GM12878 (cell line): ENCODE data around the gene RIOX2. TPM values are rescaled to one million over a fixed set of nuclear protein-coding genes. Genes with fewer than 3 reads are reported as not detected.
A peak's percentile ranks its signal among the peaks of the same experiment; 100 is the strongest.

Source experiments
- ATAC-seq: fragments of 200-7000 bp; cut with Tn5 transposase; 3 replicates; pipeline ENCODE4 v1.9.1; 2020; ENCODE audit warnings: mild to moderate bottlenecking, moderate library complexity
- BruUV-seq: library from RNA; stranded (reverse); fragments of 400-500 nt; replicated peaks from 2 replicates; lab custom pipeline; 2021; lab: Mats Ljungman, UMichigan
- CTCF ChIA-PET: fragments of 300-600 bp; sonication (Branson Sonifier 250); formaldehyde crosslinking; extraction: SDS; loops from one replicate; lab custom pipeline; 2021; ENCODE audit warnings: inconsistent platforms; lab: Yijun Ruan, JAX
- POLR2A ChIA-PET: fragments of 350-600 bp; formaldehyde crosslinking; extraction: SDS; loops from one replicate; lab custom pipeline; 2021; ENCODE audit warnings: inconsistent platforms; lab: Charles Lee
- RAD21 ChIA-PET: fragments of 300-600 bp; sonication (Branson Sonifier 250); formaldehyde crosslinking; loops from one replicate; lab custom pipeline; 2023; ENCODE audit warnings: antibody characterized with exemption; ENCODE audit not compliant: unreplicated experiment; lab: Charles Lee
- SMC1A ChIA-PET: fragments of 300-600 bp; sonication (Branson Sonifier 250); formaldehyde crosslinking; loops from one replicate; lab custom pipeline; 2023; ENCODE audit not compliant: unreplicated experiment, uncharacterized antibody; lab: Charles Lee
- DNase-seq: peaks from one replicate; pipeline ENCODE4 v3.0.0-alpha.2; 2011; ENCODE audit warnings: low read depth, low spot score
- FAIRE-seq: peaks from 3 replicates; lab custom pipeline; 2011; peaks lifted over from hg19 to GRCh38; lab: Jason Lieb, UNC
- H2AFZ ChIP-seq: 2 replicates; pipeline ENCODE4 v1.6.0; 2011; ENCODE audit warnings: low read depth, low read length, control low read depth; ENCODE audit not compliant: control insufficient read depth
- H3K27ac ChIP-seq: 2 replicates; pipeline ENCODE4 v1.5.1; 2011; ENCODE audit warnings: control low read depth; ENCODE audit not compliant: control insufficient read depth, insufficient read depth
- H3K27me3 ChIP-seq, 2 experiments: replicated peaks in 1 of 2; 2 replicates each; pipeline versions ENCODE4 v1.6.0 to v1.6.1; 2011; ENCODE audit warnings: low read length in 1 of 2; ENCODE audit not compliant: control insufficient read depth in 2 of 2, insufficient read depth in 2 of 2
- H3K36me3 ChIP-seq, 2 experiments: 2 replicates each; pipeline ENCODE4 v1.5.1; 2011; ENCODE audit warnings: low read length in 1 of 2; ENCODE audit not compliant: control insufficient read depth in 2 of 2, insufficient read depth in 2 of 2
- H3K4me1 ChIP-seq: 2 replicates; pipeline ENCODE4 v1.6.1; 2011; ENCODE audit warnings: mild to moderate bottlenecking, low read length, moderate library complexity, mixed read lengths; ENCODE audit not compliant: control insufficient read depth, insufficient read depth
- H3K4me2 ChIP-seq: 2 replicates; pipeline ENCODE4 v1.6.0; 2011; ENCODE audit warnings: control low read depth; ENCODE audit not compliant: control insufficient read depth, insufficient read depth
- H3K4me3 ChIP-seq: fragments of 200-600 bp; sonication (generic); 2 replicates; pipeline ENCODE4 v1.5.1; 2016
- H3K79me2 ChIP-seq: 2 replicates; pipeline ENCODE4 v1.6.0; 2011; ENCODE audit warnings: low read length; ENCODE audit not compliant: control insufficient read depth, insufficient read depth
- H3K9ac ChIP-seq: 2 replicates; pipeline ENCODE4 v1.8.0; 2011; ENCODE audit warnings: low read length, control low read depth, mixed read lengths; ENCODE audit not compliant: control insufficient read depth, insufficient read depth
- H3K9me3 ChIP-seq: replicated peaks from 3 replicates; pipeline ENCODE4 v1.5.1; 2011; ENCODE audit warnings: mild to moderate bottlenecking, low read length; ENCODE audit not compliant: control insufficient read depth, insufficient read depth
- H4K20me1 ChIP-seq: 2 replicates; pipeline ENCODE4 v1.6.0; 2011; ENCODE audit not compliant: control insufficient read depth, insufficient read depth
- EED ChIP-seq: sonication (generic); IDR thresholded peaks from 2 replicates; pipeline ENCODE4 v1.6.1; 2016; ENCODE audit warnings: antibody characterized with exemption, low read depth
- ETV6 ChIP-seq, 2 experiments: fragments of 450-650 bp in 1 of 2; IDR thresholded peaks in 1 of 2; conservative IDR thresholded peaks in 1 of 2; 2 replicates each; pipeline ENCODE4 v1.6.1; 2014; ENCODE audit warnings: antibody characterized with exemption in 1 of 2, borderline replicate concordance in 1 of 2, low read depth in 1 of 2, mild to moderate bottlenecking in 1 of 2, moderate library complexity in 1 of 2
- HDAC6 ChIP-seq: fragments of 200-600 bp; sonication (generic); IDR thresholded peaks from one replicate; pipeline ENCODE4 v1.8.0; 2017; ENCODE audit warnings: antibody characterized with exemption; ENCODE audit not compliant: unreplicated experiment
- MEF2B ChIP-seq: fragments of 450-650 bp; IDR thresholded peaks from 2 replicates; pipeline ENCODE4 v1.6.1; 2018; ENCODE audit warnings: mild to moderate bottlenecking, moderate library complexity; ENCODE audit not compliant: partially characterized antibody, poor library complexity, severe bottlenecking
- MTA2 ChIP-seq: fragments of 450-650 bp; IDR thresholded peaks from 2 replicates; pipeline ENCODE4 v1.6.1; 2016; ENCODE audit warnings: low read depth, mild to moderate bottlenecking, moderate library complexity
- PBX3 ChIP-seq: IDR thresholded peaks from 2 replicates; pipeline ENCODE4 v1.6.1; 2011; ENCODE audit warnings: mild to moderate bottlenecking, low read depth, low read length, moderate library complexity; ENCODE audit not compliant: insufficient replicate concordance
- RUNX3 ChIP-seq: IDR thresholded peaks from 2 replicates; pipeline ENCODE4 v1.6.1; 2012; ENCODE audit warnings: low read length, inconsistent platforms
- SMAD5 ChIP-seq: IDR thresholded peaks from 2 replicates; pipeline ENCODE4 v1.6.1; 2016; ENCODE audit warnings: antibody characterized with exemption, low read depth
- SMC3 ChIP-seq: IDR thresholded peaks from 2 replicates; pipeline ENCODE4 v1.6.1; 2011; ENCODE audit warnings: low read length, improper control_type of control experiment, borderline replicate concordance
- SPI1 ChIP-seq: IDR thresholded peaks from 2 replicates; pipeline ENCODE4 v1.6.1; 2011; ENCODE audit warnings: low read depth, mild to moderate bottlenecking, low read length, moderate library complexity, borderline replicate concordance; ENCODE audit not compliant: insufficient read depth
- STAT3 ChIP-seq: IDR thresholded peaks from 2 replicates; pipeline ENCODE4 v1.6.1; 2011; ENCODE audit warnings: low read depth, low read length, improper control_type of control experiment
- WGBS: methylation state at CpG from one replicate; pipeline ENCODE4 v1.1.6; 2016; ENCODE audit warnings: low lambda C conversion rate; ENCODE audit not compliant: insufficient replicate concordance, insufficient coverage; ENCODE audit errors: missing lambda C conversion rate; 5-methylcytosine and 5-hydroxymethylcytosine counted together
- in situ Hi-C: fragments of 300-500 bp; cut with MboI; formaldehyde crosslinking; loops from 9 replicates; pipeline ENCODE4 v1.14.3; 2018; ENCODE audit warnings: mixed read lengths
- intact Hi-C: fragments of 100-400 bp; cut with micrococcal nuclease; formaldehyde crosslinking; loops from one replicate; pipeline ENCODE4 v1.14.2; 2022; ENCODE audit not compliant: unreplicated experiment
- polyA plus RNA-seq, 11 experiments: library from polyadenylated mRNA; depleted of rRNA in 4 of 11; unstranded in 6 of 11; stranded (reverse) in 5 of 11; fragments of >200 nt; fragmentation: Nextera tagmentation in 4 of 11; fragmentation: Illumina TruSeq in 1 of 11; extraction: Ambion mirVana in 4 of 11; extraction: Trizol in 1 of 11; gene quantifications; 1 replicate in 1 of 11; 2 replicates in 10 of 11; pipeline versions ENCODE4 v1.2.1 to v1.2.3, GENCODE V29; 2011 to 2016; ENCODE audit warnings: inconsistent platforms in 2 of 11, missing spikeins in 2 of 11, low read depth in 1 of 11
- total RNA-seq, 4 experiments: library from RNA; depleted of rRNA in 3 of 4; stranded (reverse); fragments of >200 nt in 3 of 4; fragmentation: Illumina TruSeq in 1 of 4; extraction: Trizol in 1 of 4; gene quantifications; 2 replicates each; pipeline versions ENCODE4 v1.2.1 to v1.2.3, GENCODE V29; 2013 to 2021

The RIOX2 gene
- total and polyA plus RNA-seq, 10 of the 15 experiments (the other 5 are each of a cell fraction or from before 2014, with no cell fraction given), result 24.1 to 52.6 (median 44.0) TPM

GRCh38 chr3:97954228-97954827 lies 17.9 kb downstream of the RIOX2 start:
- in situ Hi-C loops, result no loop called here
- Histone ChIP-seq H2AFZ (no peak overlapping the region; the same call in 1 of the 2 replicates), H3K4me3 (no peak overlapping the region), H3K4me2 (no peak overlapping the region), H3K9me3 (no peaks in the 10 kb centered on the region), H3K4me1 (peaks cover 8% of the 10 kb centered on the region), H3K79me2 (no peaks in the 10 kb centered on the region), H3K27me3 (no peaks in the 10 kb centered on the region), H3K27ac (no peak overlapping the region), H3K36me3 (peaks cover 12 to 55% of the 10 kb centered on the region in 2 experiments), H4K20me1 (no peaks in the 10 kb centered on the region; the same call in 1 of the 2 replicates), H3K9ac (no peak overlapping the region)
- ChIA-PET SMC1A (interaction anchor here (0.6 to 1.4 kb wide), 4 partner anchors 11 to 160 kb away, joined by 3 to 5 read pairs (median 4); no protein-coding TSS in a partner anchor), CTCF (no interaction called here), POLR2A (no interaction called here), RAD21 (no interaction called here)
- ATAC-seq, result peak; percentile 63
- no TSS peak for BruUV-seq
- no peak for DNase-seq
- FAIRE-seq, result no peak
- TF ChIP-seq ETV6 (conservative IDR thresholded peaks at IDR 0.05 in 1 of 2, IDR thresholded peaks at IDR 0.05 in 1 of 2; ENCODE audit: borderline replicate concordance in 1 of 2, low read depth in 1 of 2), result no peak
- peak; percentile 74 for TF ChIP-seq SPI1
- TF ChIP-seq EED, result no peak
- no peak for TF ChIP-seq MEF2B
- no peak for TF ChIP-seq SMC3
- peak; percentile 62 for TF ChIP-seq RUNX3
- TF ChIP-seq MTA2, result no peak
- TF ChIP-seq STAT3, result no peak
- no peak for TF ChIP-seq PBX3
- no peak for TF ChIP-seq HDAC6
- no peak for TF ChIP-seq SMAD5
- intact Hi-C loops, result loop anchor here (5.0 kb wide), 1 partner anchor 162 kb away; no protein-coding TSS in a partner anchor
- WGBS, result 76% methylated on average over 9 of the region's 9 CpGs
